Fibroblast of pulmonary artery (primary cell): ENCODE data around the gene MMADHC.

Experiments
- DNase-seq: peaks from one replicate; pipeline ENCODE4 v3.0.0-alpha.2; 2010; ENCODE audit warnings: low read depth
- H3K4me3 ChIP-seq: replicated peaks from 2 replicates; pipeline ENCODE4 v1.5.1; 2011; ENCODE audit warnings: low read depth, mild to moderate bottlenecking, control low read depth, low read length, moderate library complexity
- CTCF ChIP-seq: IDR thresholded peaks from 2 replicates; pipeline ENCODE4 v1.5.1; 2011; ENCODE audit warnings: mild to moderate bottlenecking, control low read depth, low read length, inconsistent platforms; ENCODE audit errors: missing control alignments

MMADHC gene

GRCh38 chr2:149526689-149527088, 60.9 kb downstream of the MMADHC start:
- no peak for TF ChIP-seq CTCF
- H3K4me3 ChIP-seq, result no peak overlapping the region
- no peak for DNase-seq

GRCh38 chr2:149525323-149525722, 62.3 kb downstream of the MMADHC start:
- DNase-seq, result no peak
- no peak for TF ChIP-seq CTCF
- H3K4me3 ChIP-seq, result no peak overlapping the region
